HFF-Myc (cell line): ENCODE measurements around the gene CEP170B.

Experiments
- DNase-seq: peaks from one replicate; pipeline ENCODE4 v3.0.0-alpha.2; 2011; ENCODE audit warnings: low read depth; ENCODE audit errors: extremely low read depth
- H3K4me3 ChIP-seq: replicated peaks from 2 replicates; pipeline ENCODE4 v1.5.1; 2011; ENCODE audit warnings: low read depth, mild to moderate bottlenecking, control low read depth, low read length
- CTCF ChIP-seq: IDR thresholded peaks from 2 replicates; pipeline ENCODE4 v1.5.1; 2012; ENCODE audit warnings: mild to moderate bottlenecking, low read depth, low read length, control low read depth; ENCODE audit errors: missing control alignments

Gene CEP170B

GRCh38 chr14:104885031-104885972 lies 20.2 kb downstream of the CEP170B start:
- DNase-seq, result no peak
- TF ChIP-seq CTCF, result no peak
- H3K4me3 ChIP-seq, result no peak overlapping the region

- DNase-seq, result no peak
- no peak for TF ChIP-seq CTCF
- no peak overlapping the region for H3K4me3 ChIP-seq
Measured at GRCh38 chr14:104885973-104886689, 21.1 kb downstream of the CEP170B start.

- no peak overlapping the region for H3K4me3 ChIP-seq
- DNase-seq, result no peak
- no peak for TF ChIP-seq CTCF
Measured at GRCh38 chr14:104886690-104887622, 21.9 kb downstream of the CEP170B start.

- no peak for TF ChIP-seq CTCF
- H3K4me3 ChIP-seq, result no peak overlapping the region
- DNase-seq, result no peak
Measured at GRCh38 chr14:104887623-104888488, 22.8 kb downstream of the CEP170B start.

GRCh38 chr14:104888489-104889374 lies 23.7 kb downstream of the CEP170B start:
- no peak for DNase-seq
- H3K4me3 ChIP-seq, result no peak overlapping the region

More at GRCh38 chr14:104888489-104889374, 23.7 kb downstream of the CEP170B start:
- TF ChIP-seq CTCF, result no peak
